Thyroid gland (tissue), 4 donors: ENCODE measurements around the gene ODAD2. TPM values are rescaled to one million over a fixed set of nuclear protein-coding genes. Genes with fewer than 3 reads are reported as not detected.

Experiments used
- DNase-seq, 2 donors: peaks; one replicate each; pipeline ENCODE4 v3.0.0-alpha.2; 2019
- H3K27ac ChIP-seq, 3 donors: fragments of 200-600 bp; sonication (generic); 1 replicate in 2 of 3; 2 replicates in 1 of 3; pipeline ENCODE4 v1.5.1; 2016 to 2019; ENCODE audit warnings: mild to moderate bottlenecking in 1 of 3, moderate library complexity in 1 of 3
- H3K27me3 ChIP-seq: fragments of 200-600 bp; sonication (generic); one replicate; pipeline ENCODE4 v1.5.1; 2019
- H3K36me3 ChIP-seq, 2 donors: fragments of 200-600 bp; sonication (generic); one replicate each; pipeline ENCODE4 v1.5.1; 2016 to 2019
- H3K4me1 ChIP-seq, 2 donors: fragments of 200-600 bp; sonication (generic); one replicate each; pipeline ENCODE4 v1.5.1; 2017 to 2019
- H3K4me3 ChIP-seq, 3 donors: fragments of 200-600 bp; sonication (generic); replicated peaks in 1 of 3; 1 replicate in 2 of 3; 2 replicates in 1 of 3; pipeline ENCODE4 v1.5.1; 2016; ENCODE audit warnings: mild to moderate bottlenecking in 1 of 3
- H3K9me3 ChIP-seq: fragments of 200-600 bp; sonication (generic); one replicate; pipeline ENCODE4 v1.5.1; 2017
- CTCF ChIP-seq, 6 experiments: fragments of 200-600 bp in 3 of 6; fragments of 450-650 bp in 3 of 6; sonication (generic) in 3 of 6; IDR thresholded peaks; one replicate each; pipeline ENCODE4 v1.5.1; 2016 to 2019; ENCODE audit warnings: antibody characterized with exemption in 6 of 6, mild to moderate bottlenecking in 2 of 6, inconsistent platforms in 1 of 6, moderate library complexity in 1 of 6
- POLR2A ChIP-seq, 2 donors: fragments of 450-650 bp; IDR thresholded peaks; one replicate each; pipeline ENCODE4 v1.6.1; 2017; ENCODE audit warnings: antibody characterized with exemption in 2 of 2, mild to moderate bottlenecking in 2 of 2, moderate library complexity in 1 of 2
- WGBS, 2 donors: methylation state at CpG; one replicate each; pipeline ENCODE4 v1.1.5; 2017; 5-methylcytosine and 5-hydroxymethylcytosine counted together
- intact Hi-C: fragments of 100-400 bp; cut with DNase I; formaldehyde crosslinking; loops from one replicate; pipeline ENCODE4 v1.15.1; 2023
- total RNA-seq, 4 donors: library from RNA; depleted of rRNA; stranded (reverse); fragments of >200 nt; gene quantifications; one replicate each; pipeline ENCODE4 v1.2.3, GENCODE V29; 2016

The ODAD2 gene
- total RNA-seq, 4 donors from 2014 or later, result 0.11 to 0.50 TPM; not detected in 2

- no peak for TF ChIP-seq CTCF (IDR thresholded peaks at IDR 0.05)
- TF ChIP-seq POLR2A (IDR thresholded peaks at IDR 0.05), result no peak
- Histone ChIP-seq H3K9me3 (no peaks in the 10 kb centered on the region), H3K27ac (no peak overlapping the region), H3K4me3 (no peak overlapping the region), H3K4me1 (peaks cover 3 to 27% of the 10 kb centered on the region in 2 donors), H3K36me3 (no peaks in the 10 kb centered on the region), H3K27me3 (no peaks in the 10 kb centered on the region)
- DNase-seq, result peak in 1 of 2 donors; percentile 8
- intact Hi-C loops, result no loop called here
- 52 to 58% methylated on average over 2 to 4 of the region's 4 CpGs for WGBS, 2 donors
These were observed 176.6 kb downstream of the ODAD2 start for GRCh38 chr10:27822301-27822700.

GRCh38 chr10:27820637-27821036 lies 178.2 kb downstream of the ODAD2 start:
- H3K27ac ChIP-seq, result peak overlapping the region in 1 of 3 donors; percentile 64
- intact Hi-C loops, result no loop called here
- peaks cover 3 to 27% of the 10 kb centered on the region in 2 donors for H3K4me1 ChIP-seq
- DNase-seq, result no peak
- no peaks in the 10 kb centered on the region for H3K27me3 ChIP-seq
- no peaks in the 10 kb centered on the region for H3K9me3 ChIP-seq
- H3K36me3 ChIP-seq, result no peaks in the 10 kb centered on the region
- 89 to 100% methylated on average over 3 of the region's 3 CpGs for WGBS, 2 donors
- no peak overlapping the region for H3K4me3 ChIP-seq
- TF ChIP-seq POLR2A (IDR thresholded peaks at IDR 0.05) (no peak), CTCF (IDR thresholded peaks at IDR 0.05) (no peak)

GRCh38 chr10:27819781-27820531 lies 178.9 kb downstream of the ODAD2 start:
- TF ChIP-seq POLR2A (IDR thresholded peaks at IDR 0.05) (no peak), CTCF (IDR thresholded peaks at IDR 0.05) (no peak)
- H3K36me3 ChIP-seq, result no peaks in the 10 kb centered on the region
- intact Hi-C loops, result no loop called here
- peak; percentile 84 to 87 for DNase-seq
- no peaks in the 10 kb centered on the region for H3K27me3 ChIP-seq
- no peak overlapping the region for H3K4me3 ChIP-seq
- no peaks in the 10 kb centered on the region for H3K9me3 ChIP-seq
- peak overlapping the region; percentile 64 to 77 (median 75) for H3K27ac ChIP-seq
- 42 to 48% methylated on average over 9 of the region's 9 CpGs for WGBS, 2 donors
- peaks cover 3 to 27% of the 10 kb centered on the region in 2 donors for H3K4me1 ChIP-seq

GRCh38 chr10:27816320-27816719 lies 182.6 kb downstream of the ODAD2 start:
- Histone ChIP-seq H3K36me3 (no peaks in the 10 kb centered on the region), H3K27ac (no peak overlapping the region), H3K9me3 (no peaks in the 10 kb centered on the region), H3K4me3 (no peak overlapping the region), H3K4me1 (peaks cover 3 to 19% of the 10 kb centered on the region in 2 donors), H3K27me3 (no peaks in the 10 kb centered on the region)
- 73 to 75% methylated on average over 1 of the region's 1 CpG for WGBS, 2 donors
- intact Hi-C loops, result no loop called here
- no peak for TF ChIP-seq POLR2A (IDR thresholded peaks at IDR 0.05)
- TF ChIP-seq CTCF (IDR thresholded peaks at IDR 0.05), result no peak
- DNase-seq, result no peak

- H3K4me3 ChIP-seq, result no peak overlapping the region
- intact Hi-C loops, result no loop called here
- H3K4me1 ChIP-seq, result peaks cover 3 to 14% of the 10 kb centered on the region in 2 donors
- TF ChIP-seq POLR2A (IDR thresholded peaks at IDR 0.05) (no peak), CTCF (IDR thresholded peaks at IDR 0.05) (no peak)
- DNase-seq, result no peak
- no peak overlapping the region for H3K27ac ChIP-seq
- H3K27me3 ChIP-seq, result no peaks in the 10 kb centered on the region
- WGBS, 2 donors, result 83 to 84% methylated on average over 2 of the region's 2 CpGs
- H3K36me3 ChIP-seq, result no peaks in the 10 kb centered on the region
- no peaks in the 10 kb centered on the region for H3K9me3 ChIP-seq
These were observed 183.0 kb downstream of the ODAD2 start for GRCh38 chr10:27815846-27816245.
